HCT116 (cell line): ENCODE measurements around the gene DENND6A. TPM values are rescaled to one million over a fixed set of nuclear protein-coding genes. Genes with fewer than 3 reads are reported as not detected.

Experiments used
- ATAC-seq: fragments of 200-7000 bp; cut with Tn5 transposase; 2 replicates; pipeline ENCODE4 v1.9.1; 2020; ENCODE audit warnings: mild to moderate bottlenecking, moderate library complexity
- BruUV-seq: library from RNA; stranded (reverse); fragments of 400-500 nt; replicated peaks from 2 replicates; lab custom pipeline; 2021; lab: Mats Ljungman, UMichigan
- CTCF ChIA-PET: fragments of 300-600 bp; sonication (Branson Sonifier 250); formaldehyde crosslinking; loops from one replicate; lab custom pipeline; 2021; ENCODE audit warnings: antibody characterized with exemption; lab: Charles Lee
- POLR2A ChIA-PET: fragments of 300-600, 350-600 bp; sonication (Branson Sonifier 250); formaldehyde crosslinking; loops from one replicate; lab custom pipeline; 2021; ENCODE audit warnings: antibody characterized with exemption; lab: Charles Lee
- RAD21 ChIA-PET, 2 experiments: fragments of 300-600 bp; sonication (Branson Sonifier 250); formaldehyde crosslinking; loops; one replicate each; lab custom pipeline; 2023; ENCODE audit warnings: low total read pairs in 2 of 2; ENCODE audit not compliant: uncharacterized antibody in 2 of 2, unreplicated experiment in 2 of 2, low non-redundant PET in 1 of 2; lab: Charles Lee
- DNase-seq: peaks from one replicate; pipeline ENCODE4 v3.0.0-alpha.2; 2010; ENCODE audit warnings: low read depth, low spot score
- H2AFZ ChIP-seq: fragments of 200-600 bp; shearing (Covaris generic), sonication (generic); 2 replicates; pipeline ENCODE4 v1.6.1; 2017; ENCODE audit warnings: low read depth, mixed run types, mixed read lengths, antibody characterized with exemption, low read length; ENCODE audit not compliant: poor library complexity, severe bottlenecking
- H3K27ac ChIP-seq: 2 replicates; pipeline ENCODE4 v1.5.1; 2012; ENCODE audit warnings: low read depth, low read length
- H3K27me3 ChIP-seq: fragments of 200-600 bp; sonication (generic); 2 replicates; pipeline ENCODE4 v1.6.1; 2016; ENCODE audit warnings: mixed run types, low read length, mixed read lengths; ENCODE audit not compliant: insufficient read depth
- H3K36me3 ChIP-seq, 2 experiments: fragments of 200-500 bp in 1 of 2; fragments of 200-600 bp in 1 of 2; sonication (Bioruptor generic) in 1 of 2; sonication (generic) in 1 of 2; 2 replicates each; pipeline versions ENCODE4 v1.5.1 to v1.6.1; 2014 to 2016; ENCODE audit warnings: low read length in 2 of 2, inconsistent platforms in 1 of 2, mixed read lengths in 1 of 2, mixed run types in 1 of 2; ENCODE audit not compliant: insufficient read depth in 2 of 2, control insufficient read depth in 1 of 2
- H3K4me1 ChIP-seq, 2 experiments: fragments of 200-600 bp in 1 of 2; sonication (generic) in 1 of 2; 2 replicates each; pipeline versions ENCODE4 v1.5.1 to v1.6.1; 2012 to 2017; ENCODE audit warnings: low read length in 2 of 2, inconsistent platforms in 1 of 2, mild to moderate bottlenecking in 1 of 2, mixed read lengths in 1 of 2, mixed run types in 1 of 2, moderate library complexity in 1 of 2; ENCODE audit not compliant: insufficient read depth in 2 of 2, control insufficient read depth in 1 of 2
- H3K4me2 ChIP-seq: fragments of 200-600 bp; sonication (generic); 2 replicates; pipeline ENCODE4 v1.6.1; 2017; ENCODE audit warnings: mixed run types, low read length, mixed read lengths
- H3K4me3 ChIP-seq, 2 experiments: fragments of 200-600 bp in 1 of 2; sonication (generic) in 1 of 2; replicated peaks in 1 of 2; 2 replicates each; pipeline ENCODE4 v1.5.1; 2011 to 2016; ENCODE audit warnings: low read length in 2 of 2, control low read depth in 1 of 2, low read depth in 1 of 2, mild to moderate bottlenecking in 1 of 2, mixed read lengths in 1 of 2, mixed run types in 1 of 2
- H3K79me2 ChIP-seq: fragments of 200-600 bp; sonication (generic); 2 replicates; pipeline ENCODE4 v1.6.1; 2017; ENCODE audit warnings: mild to moderate bottlenecking, mixed run types, low read length, moderate library complexity, mixed read lengths; ENCODE audit not compliant: insufficient read depth
- H3K9ac ChIP-seq: fragments of 200-600 bp; sonication (generic); 2 replicates; pipeline ENCODE4 v1.6.1; 2016; ENCODE audit warnings: low read length, mixed read lengths
- H3K9me2 ChIP-seq: fragments of 200-600 bp; sonication (generic), shearing (Covaris generic); 2 replicates; pipeline ENCODE4 v1.6.1; 2017; ENCODE audit warnings: mixed run types, mild to moderate bottlenecking, moderate library complexity; ENCODE audit not compliant: insufficient read depth
- H3K9me3 ChIP-seq, 2 experiments: fragments of 200-500 bp in 1 of 2; fragments of 200-600 bp in 1 of 2; sonication (Bioruptor generic) in 1 of 2; sonication (generic) in 1 of 2; 2 replicates each; pipeline ENCODE4 v1.6.1; 2014 to 2017; ENCODE audit warnings: low read length in 2 of 2, mixed read lengths in 2 of 2, inconsistent platforms in 1 of 2, low read depth in 1 of 2, mild to moderate bottlenecking in 1 of 2, mixed run types in 1 of 2, moderate library complexity in 1 of 2; ENCODE audit not compliant: control insufficient read depth in 1 of 2, insufficient read depth in 1 of 2
- H4K20me1 ChIP-seq: fragments of 200-600 bp; sonication (generic), shearing (Covaris generic); 2 replicates; pipeline ENCODE4 v1.6.1; 2017; ENCODE audit warnings: mixed run types, mild to moderate bottlenecking, moderate library complexity; ENCODE audit not compliant: insufficient read depth
- CBX3 ChIP-seq: IDR thresholded peaks from 2 replicates; pipeline ENCODE4 v1.6.1; 2012; ENCODE audit warnings: low read depth
- CEBPB ChIP-seq: IDR thresholded peaks from 2 replicates; pipeline ENCODE4 v1.6.1; 2012; ENCODE audit warnings: low read depth
- EZH2 ChIP-seq: fragments of 200-600 bp; sonication (generic); IDR thresholded peaks from 2 replicates; pipeline ENCODE4 v1.6.1; 2017; ENCODE audit warnings: antibody characterized with exemption, mixed run types
- EZH2phosphoT487 ChIP-seq: fragments of 200-600 bp; IDR thresholded peaks from 2 replicates; pipeline ENCODE4 v1.6.1; 2018; ENCODE audit warnings: antibody characterized with exemption, borderline replicate concordance
- FOSL1 ChIP-seq: IDR thresholded peaks from 2 replicates; pipeline ENCODE4 v1.6.1; 2012; ENCODE audit warnings: low read depth
- JUND ChIP-seq: IDR thresholded peaks from 2 replicates; pipeline ENCODE4 v1.6.1; 2012
- SP1 ChIP-seq: IDR thresholded peaks from 2 replicates; pipeline ENCODE4 v1.6.1; 2012; ENCODE audit warnings: low read depth
- TCF7L2 ChIP-seq: IDR thresholded peaks from 2 replicates; pipeline ENCODE4 v1.7.0; 2011; ENCODE audit warnings: borderline replicate concordance, inconsistent platforms; ENCODE audit not compliant: insufficient read depth, insufficient read length; ENCODE audit errors: extremely low read depth
- YY1 ChIP-seq: IDR thresholded peaks from 2 replicates; pipeline ENCODE4 v1.6.1; 2011; ENCODE audit warnings: low read length, low read depth, moderate library complexity, mild to moderate bottlenecking; ENCODE audit not compliant: insufficient replicate concordance; ENCODE audit errors: extremely low read depth
- ZFX ChIP-seq: fragments of 450-650 bp; IDR thresholded peaks from 2 replicates; pipeline ENCODE4 v1.6.1; 2017
- ZNF274 ChIP-seq: fragments of 200-500 bp; sonication (Bioruptor generic); IDR thresholded peaks from 2 replicates; pipeline ENCODE4 v1.6.1; 2014; ENCODE audit warnings: mild to moderate bottlenecking, low read depth, low read length, inconsistent platforms
- intact Hi-C: fragments of 100-400 bp; cut with micrococcal nuclease; formaldehyde crosslinking; loops from 2 replicates; pipeline ENCODE4 v1.10.0; 2022
- total RNA-seq: library from RNA; stranded (reverse); gene quantifications from one replicate; pipeline ENCODE4 v1.2.1, GENCODE V29; 2021; ENCODE audit not compliant: unreplicated experiment
- TF ChIP-seq, protein P1 (sequence below): IDR thresholded peaks from 2 replicates; pipeline ENCODE4 v1.6.1; 2012
- TF ChIP-seq, protein P2 (sequence below), 3 experiments: fragments of 200-600 bp in 1 of 3; sonication (generic) in 1 of 3; IDR thresholded peaks in 2 of 3; conservative IDR thresholded peaks in 1 of 3; 2 replicates each; pipeline ENCODE4 v1.5.1; 2012 to 2017; ENCODE audit warnings: low read depth in 2 of 3, low read length in 2 of 3, antibody characterized with exemption in 1 of 3, borderline replicate concordance in 1 of 3, control low read depth in 1 of 3, mild to moderate bottlenecking in 1 of 3, mixed read lengths in 1 of 3, mixed run types in 1 of 3, moderate library complexity in 1 of 3; ENCODE audit not compliant: insufficient read depth in 1 of 3

The DENND6A gene
- total RNA-seq, 1 experiment from 2014 or later: 22.3 TPM

DNA sequence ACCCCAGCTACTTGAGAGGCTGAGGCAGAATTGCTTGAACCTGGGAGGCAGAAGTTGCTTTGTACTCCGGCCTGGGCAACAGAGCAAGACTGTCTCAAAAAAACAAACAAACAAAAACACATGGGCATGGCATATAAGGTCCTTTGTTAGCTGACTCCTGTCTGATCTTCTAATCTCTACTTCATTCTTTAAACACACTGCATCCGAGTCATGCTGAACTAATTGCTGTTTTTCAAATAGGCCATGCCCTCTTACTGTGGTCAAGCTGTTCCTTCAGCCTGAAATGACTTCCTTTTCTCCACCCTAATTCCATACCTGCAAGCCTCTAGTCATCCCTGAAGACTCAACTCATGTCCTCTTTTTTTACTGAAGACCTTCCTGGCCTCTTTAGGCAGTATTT is 40.9 kb upstream of the DENND6A start:
- Histone ChIP-seq H3K4me2 (peak overlapping the region; percentile 6; the same call in 1 of the 2 replicates), H3K4me1 (peaks cover 0 to 6% of the 10 kb centered on the region in 2 experiments; a peak in 1 of 4 replicates), H3K27ac (no peak overlapping the region), H3K9me2 (no peaks in the 10 kb centered on the region), H3K9ac (no peak overlapping the region), H2AFZ (no peak overlapping the region), H3K4me3 (no peak overlapping the region), H4K20me1 (no peaks in the 10 kb centered on the region), H3K79me2 (no peaks in the 10 kb centered on the region), H3K36me3 (no peaks in the 10 kb centered on the region), H3K27me3 (no peaks in the 10 kb centered on the region), H3K9me3 (no peaks in the 10 kb centered on the region)
- ATAC-seq: peak; percentile 47; the same call in 1 of the 2 replicates
- TF ChIP-seq ZFX: no peak
- TF ChIP-seq FOSL1: no peak
- TF ChIP-seq ZNF274: no peak
- no peak for TF ChIP-seq JUND
- TF ChIP-seq, protein P1, sequence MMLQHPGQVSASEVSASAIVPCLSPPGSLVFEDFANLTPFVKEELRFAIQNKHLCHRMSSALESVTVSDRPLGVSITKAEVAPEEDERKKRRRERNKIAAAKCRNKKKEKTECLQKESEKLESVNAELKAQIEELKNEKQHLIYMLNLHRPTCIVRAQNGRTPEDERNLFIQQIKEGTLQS: no peak
- TF ChIP-seq CBX3: no peak
- no peak for TF ChIP-seq EZH2
- TF ChIP-seq EZH2phosphoT487: no peak
- no peak for TF ChIP-seq SP1
- no peak for TF ChIP-seq YY1
- TF ChIP-seq TCF7L2: no peak
- no peak for TF ChIP-seq CEBPB
- TF ChIP-seq, protein P2, sequence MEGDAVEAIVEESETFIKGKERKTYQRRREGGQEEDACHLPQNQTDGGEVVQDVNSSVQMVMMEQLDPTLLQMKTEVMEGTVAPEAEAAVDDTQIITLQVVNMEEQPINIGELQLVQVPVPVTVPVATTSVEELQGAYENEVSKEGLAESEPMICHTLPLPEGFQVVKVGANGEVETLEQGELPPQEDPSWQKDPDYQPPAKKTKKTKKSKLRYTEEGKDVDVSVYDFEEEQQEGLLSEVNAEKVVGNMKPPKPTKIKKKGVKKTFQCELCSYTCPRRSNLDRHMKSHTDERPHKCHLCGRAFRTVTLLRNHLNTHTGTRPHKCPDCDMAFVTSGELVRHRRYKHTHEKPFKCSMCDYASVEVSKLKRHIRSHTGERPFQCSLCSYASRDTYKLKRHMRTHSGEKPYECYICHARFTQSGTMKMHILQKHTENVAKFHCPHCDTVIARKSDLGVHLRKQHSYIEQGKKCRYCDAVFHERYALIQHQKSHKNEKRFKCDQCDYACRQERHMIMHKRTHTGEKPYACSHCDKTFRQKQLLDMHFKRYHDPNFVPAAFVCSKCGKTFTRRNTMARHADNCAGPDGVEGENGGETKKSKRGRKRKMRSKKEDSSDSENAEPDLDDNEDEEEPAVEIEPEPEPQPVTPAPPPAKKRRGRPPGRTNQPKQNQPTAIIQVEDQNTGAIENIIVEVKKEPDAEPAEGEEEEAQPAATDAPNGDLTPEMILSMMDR (IDR thresholded peaks at IDR 0.05 in 2 of 3, conservative IDR thresholded peaks at IDR 0.05 in 1 of 3; ENCODE audit: borderline replicate concordance in 1 of 3, insufficient read depth in 1 of 3, low read depth in 2 of 3, low read length in 2 of 3): no peak
- BruUV-seq: no TSS peak
- POLR2A ChIA-PET: no interaction called here
- intact Hi-C loops: no loop called here
- RAD21 ChIA-PET: no interaction called here
- DNase-seq: no peak
- CTCF ChIA-PET: no interaction called here
